CD4-positive, CD25-positive, alpha-beta regulatory T cell (primary cell): ENCODE measurements around the gene SNX30. TPM values are rescaled to one million over a fixed set of nuclear protein-coding genes. Genes with fewer than 3 reads are reported as not detected.
A peak's percentile ranks its signal among the peaks of the same experiment; 100 is the strongest.

Experiments used
- ATAC-seq, 2 donors: fragments of 150-1000 bp; cut with Tn5 transposase; one replicate each; pipeline ENCODE4 v1.10.0; 2021; ENCODE audit warnings: low read depth in 2 of 2, moderate number of reproducible peaks in 2 of 2, moderate library complexity in 1 of 2
- DNase-seq, 3 donors: peaks; one replicate each; pipeline versions ENCODE4 v3.0.0 to v3.0.0-alpha.2; 2012 to 2022; ENCODE audit warnings: mixed read lengths in 1 of 3
- H3K27ac ChIP-seq: one replicate; pipeline ENCODE4 v1.7.0; 2013; ENCODE audit warnings: mild to moderate bottlenecking, low read length; ENCODE audit not compliant: insufficient read depth, poor library complexity, severe bottlenecking
- H3K27me3 ChIP-seq: one replicate; pipeline ENCODE4 v1.7.0; 2013; ENCODE audit warnings: low read length; ENCODE audit not compliant: control insufficient read depth, insufficient read depth
- H3K36me3 ChIP-seq: one replicate; pipeline ENCODE4 v1.7.0; 2013; ENCODE audit warnings: mild to moderate bottlenecking, low read length, moderate library complexity; ENCODE audit not compliant: control insufficient read depth, insufficient read depth
- H3K4me1 ChIP-seq: 2 replicates; pipeline ENCODE4 v1.7.0; 2013; ENCODE audit warnings: mild to moderate bottlenecking, low read length; ENCODE audit not compliant: insufficient read depth, control insufficient read depth, poor library complexity, severe bottlenecking
- H3K4me3 ChIP-seq: one replicate; pipeline ENCODE4 v1.7.0; 2013; ENCODE audit warnings: low read depth, mild to moderate bottlenecking, low read length, moderate library complexity
- H3K9me3 ChIP-seq, 2 experiments: 1 replicate in 1 of 2; 2 replicates in 1 of 2; pipeline ENCODE4 v1.7.0; 2013; ENCODE audit warnings: low read length in 2 of 2, mild to moderate bottlenecking in 1 of 2, moderate library complexity in 1 of 2; ENCODE audit not compliant: control insufficient read depth in 2 of 2
- H3K27ac Mint-ChIP-seq, 3 donors: one replicate each; pipeline ENCODE4 v1.8.0; 2020 to 2022; ENCODE audit warnings: mild to moderate bottlenecking in 3 of 3, mixed read lengths in 3 of 3, moderate library complexity in 2 of 3
- H3K27me3 Mint-ChIP-seq: one replicate; pipeline ENCODE4 v1.8.0; 2022; ENCODE audit warnings: mild to moderate bottlenecking, mixed read lengths
- H3K36me3 Mint-ChIP-seq: one replicate; pipeline ENCODE4 v1.8.0; 2020; ENCODE audit warnings: mixed read lengths
- H3K4me1 Mint-ChIP-seq, 4 donors: one replicate each; pipeline ENCODE4 v1.8.0; 2020 to 2022; ENCODE audit warnings: mixed read lengths in 4 of 4, mild to moderate bottlenecking in 1 of 4
- H3K4me3 Mint-ChIP-seq, 4 donors: one replicate each; pipeline ENCODE4 v1.8.0; 2020 to 2022; ENCODE audit warnings: mild to moderate bottlenecking in 4 of 4, mixed read lengths in 4 of 4, moderate library complexity in 3 of 4
- H3K9me3 Mint-ChIP-seq, 7 donors: one replicate each; pipeline ENCODE4 v1.8.0; 2020 to 2022; ENCODE audit warnings: mixed read lengths in 7 of 7, mild to moderate bottlenecking in 3 of 7, moderate library complexity in 2 of 7
- polyA plus RNA-seq, 4 donors: library from polyadenylated mRNA; unstranded; fragments of 300-500 nt; fragmentation: Illumina TruSeq; gene quantifications; one replicate each; pipeline ENCODE4 v1.2.3, GENCODE V29; 2021
- total RNA-seq: library from RNA; stranded (reverse); gene quantifications from one replicate; pipeline ENCODE4 v1.2.3, GENCODE V29; 2022

The SNX30 gene
- total and polyA plus RNA-seq, 5 donors from 2014 or later = 1.5 to 12.3 (median 2.0) TPM

DNA sequence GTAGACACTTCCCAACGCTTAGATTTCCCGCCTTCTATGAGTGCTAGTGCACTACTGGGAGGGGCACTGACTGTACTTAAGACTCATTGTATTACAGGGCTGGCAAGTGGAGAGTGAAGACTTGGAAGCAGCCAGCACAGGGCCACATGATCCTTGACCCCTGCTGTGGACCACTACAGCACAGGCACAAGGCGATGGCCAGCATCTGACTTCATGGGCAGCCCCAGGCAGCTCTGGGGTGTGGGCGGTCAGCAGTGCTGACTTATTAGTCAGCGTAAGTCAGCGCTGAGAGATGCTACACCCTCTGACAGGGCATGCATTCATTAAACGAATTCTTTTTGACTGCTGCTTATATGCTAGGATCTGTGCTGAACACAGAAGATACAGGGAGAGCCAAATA lies 130.8 kb downstream of the SNX30 start:
- ATAC-seq = no peak
- H3K9me3 Mint-ChIP-seq = no peaks in the 10 kb centered on the region
- peak overlapping the region in 1 of 3 donors; percentile 60 for H3K27ac Mint-ChIP-seq

DNA sequence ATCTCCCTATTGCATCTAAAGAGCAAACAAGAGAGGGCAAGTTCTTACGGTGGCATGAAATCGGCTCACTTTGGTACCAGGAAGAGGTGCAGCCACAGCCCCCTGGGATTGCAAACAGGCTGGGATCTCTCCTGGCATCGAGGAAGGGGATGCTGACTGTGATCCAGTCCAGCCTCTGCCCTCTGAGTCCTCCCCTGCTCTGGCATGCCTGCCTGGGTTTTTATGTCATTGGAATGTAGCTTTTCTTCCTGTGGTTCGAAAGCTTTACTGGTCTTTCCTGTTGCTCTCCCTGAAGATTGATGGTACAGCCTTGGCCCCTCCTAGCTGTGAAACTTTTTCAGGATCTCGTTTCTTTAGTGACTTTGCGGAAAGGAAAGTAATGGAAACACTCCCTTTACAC lies 133.5 kb downstream of the SNX30 start:
- Mint-ChIP-seq H3K27ac (no peak overlapping the region), H3K4me1 (no peaks in the 10 kb centered on the region), H3K27me3 (peaks cover 6% of the 10 kb centered on the region), H3K4me3 (no peak overlapping the region), H3K36me3 (peaks cover 7% of the 10 kb centered on the region), H3K9me3 (no peaks in the 10 kb centered on the region)
- H3K4me3 ChIP-seq = no peak overlapping the region
- DNase-seq (no peak), ATAC-seq (no peak)
- no peaks in the 10 kb centered on the region for H3K27me3 ChIP-seq
- H3K9me3 ChIP-seq = no peaks in the 10 kb centered on the region
- H3K4me1 ChIP-seq = no peaks in the 10 kb centered on the region
- H3K36me3 ChIP-seq = no peaks in the 10 kb centered on the region
- H3K27ac ChIP-seq = no peak overlapping the region

More for the DNA sequence above, 130.8 kb downstream of the SNX30 start:
- peaks cover 4% of the 10 kb centered on the region for H3K27me3 Mint-ChIP-seq
- Histone ChIP-seq H3K9me3 (no peaks in the 10 kb centered on the region), H3K36me3 (peaks cover under 1% of the 10 kb centered on the region), H3K27ac (no peak overlapping the region), H3K27me3 (no peaks in the 10 kb centered on the region), H3K4me3 (no peak overlapping the region), H3K4me1 (no peaks in the 10 kb centered on the region)
- DNase-seq = no peak
- no peak overlapping the region for H3K4me3 Mint-ChIP-seq
- H3K4me1 Mint-ChIP-seq = peaks cover 0 to 2% (median 0%) of the 10 kb centered on the region in 4 donors
- H3K36me3 Mint-ChIP-seq = peaks cover 26% of the 10 kb centered on the region

DNA sequence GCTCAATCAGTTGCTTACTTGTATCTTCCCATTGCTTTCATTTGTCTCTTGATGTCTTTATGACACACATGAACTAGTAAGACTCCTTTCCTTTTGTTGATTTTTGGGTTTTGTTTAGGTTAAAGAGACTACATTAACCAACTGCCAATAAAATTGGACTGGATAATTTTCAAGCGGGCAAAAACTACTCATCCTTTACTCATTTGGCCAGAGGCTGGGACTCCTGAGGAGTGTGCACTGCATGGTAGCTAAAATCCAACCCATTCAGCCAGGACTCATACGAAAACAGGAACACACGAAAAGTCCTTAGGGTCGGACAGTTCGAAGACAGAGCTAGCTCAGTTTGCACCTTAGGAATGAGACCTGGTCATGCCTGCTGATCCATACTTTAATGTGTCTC lies 134.2 kb downstream of the SNX30 start:
- H3K4me3 Mint-ChIP-seq = no peak overlapping the region
- H3K4me1 Mint-ChIP-seq = no peaks in the 10 kb centered on the region
- H3K36me3 Mint-ChIP-seq = peaks cover 7% of the 10 kb centered on the region
- DNase-seq (no peak), ATAC-seq (no peak)
- no peak overlapping the region for H3K4me3 ChIP-seq
- H3K9me3 Mint-ChIP-seq = no peaks in the 10 kb centered on the region
- H3K27ac ChIP-seq = no peak overlapping the region
- no peaks in the 10 kb centered on the region for H3K9me3 ChIP-seq
- no peaks in the 10 kb centered on the region for H3K27me3 ChIP-seq
- H3K27ac Mint-ChIP-seq = no peak overlapping the region
- no peaks in the 10 kb centered on the region for H3K4me1 ChIP-seq
- H3K27me3 Mint-ChIP-seq = peaks cover 13% of the 10 kb centered on the region
- no peaks in the 10 kb centered on the region for H3K36me3 ChIP-seq

DNA sequence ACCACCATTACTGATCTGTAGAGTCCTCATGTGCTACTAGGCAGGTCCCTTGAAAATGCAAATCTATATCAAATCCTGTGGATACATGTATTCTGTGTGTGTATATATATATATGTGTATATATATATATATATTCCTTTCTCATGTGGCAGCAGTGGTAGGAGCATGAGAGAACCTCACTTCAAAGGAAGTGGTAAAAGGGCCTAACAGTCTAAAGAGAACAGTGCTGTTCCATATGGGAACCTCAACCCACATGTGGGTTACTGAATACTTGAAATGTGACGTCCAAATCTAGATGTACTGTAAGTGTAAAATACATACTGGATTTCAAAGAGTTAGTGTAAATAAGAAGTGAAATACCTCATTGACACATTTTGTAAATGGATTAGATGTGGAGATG lies 134.8 kb downstream of the SNX30 start:
- Histone ChIP-seq H3K4me3 (no peak overlapping the region), H3K4me1 (no peaks in the 10 kb centered on the region), H3K27me3 (no peaks in the 10 kb centered on the region), H3K9me3 (no peaks in the 10 kb centered on the region), H3K27ac (no peak overlapping the region), H3K36me3 (no peaks in the 10 kb centered on the region)
- Mint-ChIP-seq H3K9me3 (peaks cover 0 to 2% (median 0%) of the 10 kb centered on the region in 7 donors), H3K27ac (no peak overlapping the region), H3K27me3 (peaks cover 16% of the 10 kb centered on the region), H3K36me3 (peaks cover 6% of the 10 kb centered on the region), H3K4me3 (no peak overlapping the region), H3K4me1 (no peaks in the 10 kb centered on the region)
- DNase-seq (no peak), ATAC-seq (no peak)

DNA sequence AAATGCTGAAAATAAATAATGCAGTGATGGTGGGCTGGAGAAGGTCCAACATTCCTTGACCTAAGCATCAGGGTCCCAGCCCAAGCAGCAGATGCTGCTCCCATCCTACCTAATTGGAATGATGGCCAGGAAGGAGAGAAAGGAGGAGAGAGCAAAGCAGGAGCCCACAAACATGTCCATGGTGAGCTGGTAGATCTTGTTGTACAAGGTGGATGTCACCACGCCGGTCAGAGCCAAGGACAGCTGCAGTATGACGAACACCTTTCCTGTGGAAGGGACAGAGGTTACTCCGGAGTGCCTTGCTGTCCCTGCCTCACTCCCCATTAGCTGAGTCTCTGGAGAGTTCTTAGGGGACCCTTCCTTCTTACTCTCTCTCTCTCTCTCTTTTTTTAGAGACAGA lies 135.8 kb downstream of the SNX30 start:
- H3K36me3 ChIP-seq = no peaks in the 10 kb centered on the region
- DNase-seq (no peak), ATAC-seq (no peak)
- no peaks in the 10 kb centered on the region for H3K36me3 Mint-ChIP-seq
- H3K27ac Mint-ChIP-seq = no peak overlapping the region
- no peak overlapping the region for H3K4me3 ChIP-seq
- H3K4me3 Mint-ChIP-seq = no peak overlapping the region
- no peaks in the 10 kb centered on the region for H3K4me1 ChIP-seq
- H3K4me1 Mint-ChIP-seq = no peaks in the 10 kb centered on the region
- no peak overlapping the region for H3K27ac ChIP-seq
- H3K9me3 Mint-ChIP-seq = peaks cover 0 to 2% (median 0%) of the 10 kb centered on the region in 7 donors
- no peaks in the 10 kb centered on the region for H3K9me3 ChIP-seq
- H3K27me3 ChIP-seq = peaks cover under 1% of the 10 kb centered on the region
- H3K27me3 Mint-ChIP-seq = peaks cover 20% of the 10 kb centered on the region

DNA sequence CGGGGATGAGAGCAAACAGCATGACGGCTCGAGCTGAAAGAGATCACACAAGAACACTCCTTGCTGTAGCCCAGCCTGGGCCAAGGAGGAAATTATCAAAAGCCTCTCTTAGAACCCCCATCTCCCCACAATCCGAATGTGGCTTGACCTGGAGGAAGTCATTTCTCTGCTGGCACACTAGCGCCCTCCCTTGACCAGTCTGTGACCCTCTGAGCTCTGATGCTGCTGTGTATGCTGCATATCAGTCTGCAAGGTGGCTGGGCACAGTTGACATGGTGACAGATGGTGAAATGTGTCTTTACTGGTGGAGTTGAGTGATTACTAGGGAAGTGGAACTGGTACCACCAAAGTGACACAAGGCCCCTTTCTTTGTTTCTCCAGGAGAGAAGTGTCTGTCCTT lies 136.8 kb downstream of the SNX30 start:
- DNase-seq (no peak), ATAC-seq (no peak)
- H3K27ac Mint-ChIP-seq = no peak overlapping the region
- H3K36me3 ChIP-seq = no peaks in the 10 kb centered on the region
- no peaks in the 10 kb centered on the region for H3K4me1 Mint-ChIP-seq
- H3K4me3 ChIP-seq = no peak overlapping the region
- peaks cover 9% of the 10 kb centered on the region for H3K27me3 ChIP-seq
- no peak overlapping the region for H3K4me3 Mint-ChIP-seq
- H3K4me1 ChIP-seq = no peaks in the 10 kb centered on the region
- H3K9me3 ChIP-seq = no peaks in the 10 kb centered on the region
- H3K27me3 Mint-ChIP-seq = peaks cover 27% of the 10 kb centered on the region
- no peaks in the 10 kb centered on the region for H3K36me3 Mint-ChIP-seq
- peaks cover 0 to 2% (median 0%) of the 10 kb centered on the region in 7 donors for H3K9me3 Mint-ChIP-seq
- no peak overlapping the region for H3K27ac ChIP-seq

DNA sequence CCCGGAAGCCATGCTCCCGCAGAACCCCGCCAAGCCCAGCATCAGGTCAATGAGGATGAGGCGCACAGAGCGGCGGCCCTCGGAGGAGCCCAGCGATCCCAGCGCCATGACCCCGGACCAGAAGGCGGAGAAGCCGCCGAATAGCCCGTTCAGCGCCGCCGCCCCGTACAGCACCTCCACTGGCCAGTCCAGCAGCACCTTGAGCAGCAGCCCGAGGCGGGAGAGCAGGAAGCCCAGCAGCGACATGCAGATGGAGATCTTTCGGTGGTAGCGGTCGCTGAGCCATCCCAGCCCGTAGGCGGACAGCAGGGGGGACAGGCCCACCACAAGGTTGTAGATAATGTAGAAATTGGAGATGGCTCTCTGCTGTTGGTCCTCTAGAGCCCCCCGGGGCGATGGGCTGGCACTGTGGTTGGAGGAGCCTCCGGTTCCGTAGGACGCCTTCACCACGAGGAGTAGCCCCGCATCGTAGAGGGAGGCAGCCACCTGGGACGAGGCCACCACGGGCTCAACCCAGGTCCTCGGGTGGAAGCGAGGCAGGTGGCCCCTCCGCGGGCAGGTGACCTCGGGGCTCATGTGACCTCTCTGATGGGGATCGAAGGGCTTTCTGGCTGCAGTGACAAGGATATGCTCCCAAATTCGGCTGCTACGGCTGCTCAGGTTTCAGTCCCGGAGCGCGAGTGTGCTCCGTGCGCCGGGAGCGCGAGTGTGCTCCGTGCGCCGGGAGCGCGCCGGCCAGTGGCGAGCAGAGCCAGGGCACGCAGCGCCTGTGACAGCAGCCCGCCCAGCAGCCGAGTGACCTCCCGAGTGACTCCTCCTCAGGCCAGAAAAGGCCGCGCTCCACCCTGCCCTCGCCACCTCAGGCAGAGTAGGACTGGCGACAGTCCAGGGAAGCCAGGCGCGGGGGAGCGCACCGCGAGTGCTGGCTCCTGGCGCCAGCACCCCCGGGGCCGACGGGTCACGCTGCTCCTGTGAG lies 139.8 kb downstream of the SNX30 start, which contains the start of gene SLC46A2:
SLC46A2 (minus strand) TSS at position 771 of the 976 bp plus-strand sequence; CDS start at position 576, 195 bp downstream.
- no peak within 1 kb of the TSS for H3K4me3 Mint-ChIP-seq
- Histone ChIP-seq H3K27me3 (peaks cover 9% of the 10 kb centered on the region), H3K9me3 (no peaks in the 10 kb centered on the region), H3K4me1 (no peaks in the 10 kb centered on the region), H3K36me3 (no peaks in the 10 kb centered on the region), H3K27ac (no peak within 1 kb of the TSS), H3K4me3 (no peak within 1 kb of the TSS)
- DNase-seq (no peak), ATAC-seq (peak in 1 of 2 donors; percentile 14)
- no peak within 1 kb of the TSS for H3K27ac Mint-ChIP-seq
- no peaks in the 10 kb centered on the region for H3K4me1 Mint-ChIP-seq
- no peaks in the 10 kb centered on the region for H3K36me3 Mint-ChIP-seq
- H3K27me3 Mint-ChIP-seq = peaks cover 32% of the 10 kb centered on the region
- peaks cover 0 to 3% (median 0%) of the 10 kb centered on the region in 7 donors for H3K9me3 Mint-ChIP-seq
